Measurements from ENCODE around the gene GJC1. TPM values are rescaled to one million over a fixed set of nuclear protein-coding genes. Genes with fewer than 3 reads are reported as not detected.

Gene GJC1
- total RNA-seq, 1 experiment from 2014 or later, result 89.4 TPM

GRCh38 chr17:44865931-44866330, 35.8 kb upstream of the GJC1 start:
- in situ Hi-C loops (cut with HindIII; ENCODE audit: low pct_unique_long_range_greater_than_20kb, low sequenced_read_pairs), result no loop called here
- no peak for DNase-seq (ENCODE audit: low read depth, low spot score)
- H3K27me3 ChIP-seq (ENCODE audit: control insufficient read depth, insufficient read depth, low read length), result no peaks in the 10 kb centered on the region
- H3K4me1 ChIP-seq (ENCODE audit: control insufficient read depth, insufficient read depth, low read length), result no peaks in the 10 kb centered on the region
- intact Hi-C loops (cut with micrococcal nuclease; ENCODE audit: unreplicated experiment), result loop anchor here (5.0 kb wide), 1 partner anchor 89 kb away; no protein-coding TSS in a partner anchor
- no peak for ATAC-seq
- POLR2A ChIA-PET, result no interaction called here
- peaks cover 12% of the 10 kb centered on the region for H3K36me3 ChIP-seq (ENCODE audit: control insufficient read depth, insufficient read depth, low read length)
- no peak for TF ChIP-seq CTCF (IDR thresholded peaks at IDR 0.05)
- no peak for TF ChIP-seq POLR2AphosphoS5 (IDR thresholded peaks at IDR 0.05; ENCODE audit: low read depth, low read length)
- BruUV-seq (replicated peaks), result no TSS peak
- CTCF ChIA-PET, result interaction anchor here (1.5 kb wide), 1 partner anchor 86 kb away, joined by 4 read pairs; no protein-coding TSS in a partner anchor
- H3K9me3 ChIP-seq (ENCODE audit: control insufficient read depth, insufficient read depth, low read depth, low read length), result no peaks in the 10 kb centered on the region
- no peak overlapping the region for H3K27ac ChIP-seq (ENCODE audit: low read length)
- H3K4me3 ChIP-seq (ENCODE audit: low read depth in 2 of 2, low read length in 2 of 2), result no peak overlapping the region

- POLR2A ChIA-PET, result no interaction called here
These were observed 35.2 kb upstream of the GJC1 start for GRCh38 chr17:44865231-44865660.

GRCh38 chr17:44864831-44865230, 34.7 kb upstream of the GJC1 start:
- in situ Hi-C loops (cut with HindIII; ENCODE audit: low pct_unique_long_range_greater_than_20kb, low sequenced_read_pairs), result no loop called here
- peak; percentile 42; the same call in 1 of the 2 replicates for ATAC-seq

More at GRCh38 chr17:44865231-44865660, 35.2 kb upstream of the GJC1 start:
- CTCF ChIA-PET, result interaction anchor here (0.7 to 1.5 kb wide), 2 partner anchors 44 to 86 kb away, joined by 3 to 4 read pairs; no protein-coding TSS in a partner anchor
- intact Hi-C loops (cut with micrococcal nuclease; ENCODE audit: unreplicated experiment) (loop anchor here (5.0 kb wide), 1 partner anchor 88 kb away; no protein-coding TSS in a partner anchor), in situ Hi-C loops (cut with HindIII; ENCODE audit: low pct_unique_long_range_greater_than_20kb, low sequenced_read_pairs) (no loop called here)
- Histone ChIP-seq H3K4me3 (ENCODE audit: low read depth in 2 of 2, low read length in 2 of 2) (no peak overlapping the region), H3K9me3 (ENCODE audit: control insufficient read depth, insufficient read depth, low read depth, low read length) (no peaks in the 10 kb centered on the region), H3K27ac (ENCODE audit: low read length) (no peak overlapping the region), H3K36me3 (ENCODE audit: control insufficient read depth, insufficient read depth, low read length) (peaks cover 12% of the 10 kb centered on the region), H3K27me3 (ENCODE audit: control insufficient read depth, insufficient read depth, low read length) (no peaks in the 10 kb centered on the region), H3K4me1 (ENCODE audit: control insufficient read depth, insufficient read depth, low read length) (no peaks in the 10 kb centered on the region)
- DNase-seq (ENCODE audit: low read depth, low spot score), result peak; percentile 47
- ATAC-seq, result peak; percentile 83
- no TSS peak for BruUV-seq (replicated peaks)
- TF ChIP-seq CTCF (IDR thresholded peaks at IDR 0.05), result peak; percentile 82
- no peak for TF ChIP-seq POLR2AphosphoS5 (IDR thresholded peaks at IDR 0.05; ENCODE audit: low read depth, low read length)

More at GRCh38 chr17:44864831-44865230, 34.7 kb upstream of the GJC1 start:
- TF ChIP-seq POLR2AphosphoS5 (IDR thresholded peaks at IDR 0.05; ENCODE audit: low read depth, low read length), result no peak
- TF ChIP-seq, protein P1, sequence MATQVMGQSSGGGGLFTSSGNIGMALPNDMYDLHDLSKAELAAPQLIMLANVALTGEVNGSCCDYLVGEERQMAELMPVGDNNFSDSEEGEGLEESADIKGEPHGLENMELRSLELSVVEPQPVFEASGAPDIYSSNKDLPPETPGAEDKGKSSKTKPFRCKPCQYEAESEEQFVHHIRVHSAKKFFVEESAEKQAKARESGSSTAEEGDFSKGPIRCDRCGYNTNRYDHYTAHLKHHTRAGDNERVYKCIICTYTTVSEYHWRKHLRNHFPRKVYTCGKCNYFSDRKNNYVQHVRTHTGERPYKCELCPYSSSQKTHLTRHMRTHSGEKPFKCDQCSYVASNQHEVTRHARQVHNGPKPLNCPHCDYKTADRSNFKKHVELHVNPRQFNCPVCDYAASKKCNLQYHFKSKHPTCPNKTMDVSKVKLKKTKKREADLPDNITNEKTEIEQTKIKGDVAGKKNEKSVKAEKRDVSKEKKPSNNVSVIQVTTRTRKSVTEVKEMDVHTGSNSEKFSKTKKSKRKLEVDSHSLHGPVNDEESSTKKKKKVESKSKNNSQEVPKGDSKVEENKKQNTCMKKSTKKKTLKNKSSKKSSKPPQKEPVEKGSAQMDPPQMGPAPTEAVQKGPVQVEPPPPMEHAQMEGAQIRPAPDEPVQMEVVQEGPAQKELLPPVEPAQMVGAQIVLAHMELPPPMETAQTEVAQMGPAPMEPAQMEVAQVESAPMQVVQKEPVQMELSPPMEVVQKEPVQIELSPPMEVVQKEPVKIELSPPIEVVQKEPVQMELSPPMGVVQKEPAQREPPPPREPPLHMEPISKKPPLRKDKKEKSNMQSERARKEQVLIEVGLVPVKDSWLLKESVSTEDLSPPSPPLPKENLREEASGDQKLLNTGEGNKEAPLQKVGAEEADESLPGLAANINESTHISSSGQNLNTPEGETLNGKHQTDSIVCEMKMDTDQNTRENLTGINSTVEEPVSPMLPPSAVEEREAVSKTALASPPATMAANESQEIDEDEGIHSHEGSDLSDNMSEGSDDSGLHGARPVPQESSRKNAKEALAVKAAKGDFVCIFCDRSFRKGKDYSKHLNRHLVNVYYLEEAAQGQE (IDR thresholded peaks at IDR 0.05; ENCODE audit: insufficient read depth in 1 of 2, low read depth in 2 of 2, low read length in 1 of 2), result no peak
- TF ChIP-seq CTCF (IDR thresholded peaks at IDR 0.05), result no peak
- TF ChIP-seq SIN3A (IDR thresholded peaks at IDR 0.05; ENCODE audit: borderline replicate concordance, insufficient read depth, low read depth, low read length), result no peak
- TF ChIP-seq TCF7L2 (IDR thresholded peaks at IDR 0.05; ENCODE audit: low read depth, low read length), result no peak
- BruUV-seq (replicated peaks), result no TSS peak
- intact Hi-C loops (cut with micrococcal nuclease; ENCODE audit: unreplicated experiment), result loop anchor here (5.0 kb wide), 1 partner anchor 88 kb away; no protein-coding TSS in a partner anchor
- ChIA-PET POLR2A (no interaction called here), CTCF (interaction anchor here (0.7 to 1.5 kb wide), 2 partner anchors 45 to 85 kb away, joined by 3 to 4 read pairs; no protein-coding TSS in a partner anchor)
- H3K9me3 ChIP-seq (ENCODE audit: control insufficient read depth, insufficient read depth, low read depth, low read length), result no peaks in the 10 kb centered on the region
- H3K4me3 ChIP-seq (ENCODE audit: low read depth in 2 of 2, low read length in 2 of 2), result no peak overlapping the region
- no peaks in the 10 kb centered on the region for H3K27me3 ChIP-seq (ENCODE audit: control insufficient read depth, insufficient read depth, low read length)
- DNase-seq (ENCODE audit: low read depth, low spot score), result no peak
- H3K4me1 ChIP-seq (ENCODE audit: control insufficient read depth, insufficient read depth, low read length), result no peaks in the 10 kb centered on the region
- H3K27ac ChIP-seq (ENCODE audit: low read length), result no peak overlapping the region
- H3K36me3 ChIP-seq (ENCODE audit: control insufficient read depth, insufficient read depth, low read length), result peaks cover 14% of the 10 kb centered on the region

Data from Panc1 (cell line).